Posterior cingulate gyrus (tissue), 11 donors: ENCODE data around the gene USP6NL.

Source experiments
- DNase-seq, 10 donors: peaks; one replicate each; pipeline versions ENCODE4 v3.0.0 to v3.0.0-alpha.2; 2020 to 2021; ENCODE audit warnings: mixed read lengths in 3 of 10
- intact Hi-C: fragments of 100-400 bp; cut with DNase I; formaldehyde crosslinking; loops from one replicate; pipeline ENCODE4 v1.15.1; 2023

The USP6NL gene

DNA sequence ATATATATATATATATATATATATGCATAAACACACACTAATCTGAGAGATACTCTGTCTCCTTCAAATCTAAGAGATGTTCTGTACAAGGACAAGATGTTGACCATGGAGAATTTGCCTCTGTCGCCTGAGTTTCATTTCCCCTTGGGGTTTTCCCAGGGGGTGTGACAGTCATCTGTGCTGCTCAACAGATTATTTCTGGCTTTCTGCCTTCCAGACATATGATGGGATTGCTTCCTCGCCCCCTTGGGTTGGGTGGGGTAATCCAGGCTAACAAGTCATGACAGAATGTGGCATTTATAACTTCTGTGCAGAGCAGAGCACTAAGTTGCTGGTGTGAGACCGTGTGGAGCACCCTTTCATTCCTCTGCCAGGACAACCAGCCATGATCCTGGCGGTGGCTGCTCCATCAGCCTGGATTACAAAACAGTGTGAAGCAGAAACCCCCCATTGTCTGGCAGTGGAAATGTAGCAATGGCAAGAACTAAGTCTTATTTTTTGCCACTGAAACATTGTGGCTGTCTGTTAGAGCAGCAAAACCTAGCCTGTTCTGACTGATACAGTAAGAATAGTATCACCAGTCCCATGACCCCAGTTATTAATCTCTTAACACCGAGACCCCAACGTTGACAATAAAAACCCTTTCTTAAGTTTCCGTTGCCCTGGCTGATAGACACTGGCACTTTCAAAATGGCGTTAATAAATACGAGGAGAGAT, 13.7 kb upstream of the USP6NL start:
- no peak for DNase-seq
- intact Hi-C loops = no loop called here

DNA sequence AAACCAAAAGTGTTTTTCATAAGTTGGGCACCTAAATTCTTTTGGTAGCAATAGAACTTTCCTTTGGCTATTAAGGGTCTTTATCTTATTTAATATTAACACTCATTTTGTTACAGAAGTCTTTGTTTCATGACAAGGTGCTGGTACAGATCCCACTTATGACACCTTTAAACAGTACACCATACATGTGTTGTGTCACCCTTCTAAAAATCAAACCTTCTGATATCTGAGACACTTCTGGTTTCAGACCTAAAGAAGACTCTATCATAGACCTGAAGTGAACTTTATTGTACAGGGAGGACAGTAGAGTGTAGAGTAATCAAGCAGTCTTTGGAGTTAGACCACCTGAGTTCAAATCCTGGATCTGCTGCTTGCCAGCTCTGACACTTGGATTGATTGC, 5.8 kb upstream of the USP6NL start:
- intact Hi-C loops = loop anchor here (10.0 kb wide), 2 partner anchors 68 to 102 kb away; no protein-coding TSS in a partner anchor
- DNase-seq = no peak

DNA sequence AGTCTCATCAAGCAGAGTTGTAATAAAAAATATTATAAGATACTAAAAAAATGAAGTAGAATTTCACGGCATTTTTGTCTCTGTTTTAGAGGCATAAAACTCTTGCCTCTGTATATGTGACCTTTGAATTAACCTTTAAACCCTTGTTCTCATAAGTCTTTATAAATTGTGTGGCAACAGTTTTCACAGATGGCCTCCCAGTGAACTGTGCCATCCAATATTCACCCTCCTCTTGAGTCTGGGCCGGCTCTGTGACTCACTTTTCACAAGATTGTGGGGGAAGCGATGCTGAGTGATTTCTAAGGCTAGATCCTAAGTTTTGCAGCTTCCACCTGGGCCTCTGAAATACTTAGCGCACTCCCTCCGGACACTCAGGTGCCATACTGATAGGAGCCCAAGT, 4.6 kb upstream of the USP6NL start:
- DNase-seq = no peak
- intact Hi-C loops = loop anchor here (10.0 kb wide), 2 partner anchors 69 to 101 kb away; no protein-coding TSS in a partner anchor

DNA sequence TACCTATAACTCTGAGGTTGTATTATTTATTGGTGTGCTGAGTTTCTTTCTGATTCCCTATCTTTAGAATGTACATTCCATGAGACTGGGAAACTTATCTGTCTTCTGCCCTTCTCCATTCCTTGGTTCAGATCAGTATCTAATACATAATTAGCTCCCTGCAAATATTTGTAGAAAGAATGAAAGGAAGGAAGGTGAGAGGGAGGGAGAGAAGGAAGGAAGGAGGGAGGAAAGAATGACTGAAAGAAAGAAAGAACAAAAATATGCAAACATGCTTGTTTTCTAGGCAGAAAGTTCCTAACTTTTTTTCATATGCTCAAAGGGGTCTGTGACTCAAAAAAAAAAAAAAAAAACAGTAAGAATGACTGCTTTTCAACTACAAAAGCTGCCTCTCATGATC, 3.9 kb upstream of the USP6NL start:
- no peak for DNase-seq
- intact Hi-C loops = loop anchor here (10.0 kb wide), 2 partner anchors 69 to 101 kb away; no protein-coding TSS in a partner anchor

DNA sequence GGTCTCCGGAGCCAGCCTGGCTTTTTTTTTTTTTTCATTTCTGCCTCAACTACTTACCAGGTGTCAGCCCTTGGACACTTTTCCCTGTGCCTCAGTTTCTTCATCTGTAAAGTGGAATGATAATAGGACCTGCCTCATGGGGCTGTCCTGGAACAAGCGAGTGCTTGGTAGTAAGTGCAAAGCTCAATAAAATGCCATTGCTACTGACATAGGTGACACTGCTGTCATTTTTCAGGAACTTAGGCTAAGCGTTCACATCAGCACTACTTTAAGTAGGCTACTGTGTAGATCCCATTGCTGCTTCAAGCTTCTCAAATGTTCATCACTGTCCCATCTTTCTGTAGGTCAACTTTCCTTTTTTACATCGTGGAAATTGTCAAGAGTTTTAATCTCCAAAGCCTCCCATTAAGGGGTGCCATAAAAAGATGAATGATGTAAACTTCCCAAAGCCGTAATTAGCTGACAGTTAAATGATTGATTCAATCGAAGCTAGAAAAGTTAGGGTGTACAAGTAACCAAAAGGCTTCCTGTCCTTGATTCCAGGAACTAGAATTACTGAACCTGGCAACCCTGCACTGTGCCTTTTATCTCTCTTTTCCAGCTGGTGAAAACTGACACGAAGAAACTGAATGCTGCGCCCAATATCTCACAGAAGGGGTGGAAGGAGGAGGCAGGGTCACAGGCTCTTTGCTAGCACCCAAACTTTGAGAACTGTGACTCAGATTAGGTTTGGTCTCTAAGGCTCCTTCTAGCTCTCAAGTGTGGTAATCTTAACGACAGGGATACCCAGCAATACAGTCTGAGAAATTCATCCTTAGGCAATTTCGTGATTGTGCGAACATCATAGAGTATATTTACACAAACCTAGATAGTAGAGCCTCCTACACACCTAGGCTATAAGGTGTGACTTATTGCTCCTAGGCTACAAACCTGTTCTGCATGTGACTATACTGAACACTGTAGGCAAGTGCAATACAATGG, 861 bp upstream of the USP6NL start:
- intact Hi-C loops = loop anchor here (10.0 kb wide), 2 partner anchors 72 to 98 kb away; no protein-coding TSS in a partner anchor
- DNase-seq = no peak

DNA sequence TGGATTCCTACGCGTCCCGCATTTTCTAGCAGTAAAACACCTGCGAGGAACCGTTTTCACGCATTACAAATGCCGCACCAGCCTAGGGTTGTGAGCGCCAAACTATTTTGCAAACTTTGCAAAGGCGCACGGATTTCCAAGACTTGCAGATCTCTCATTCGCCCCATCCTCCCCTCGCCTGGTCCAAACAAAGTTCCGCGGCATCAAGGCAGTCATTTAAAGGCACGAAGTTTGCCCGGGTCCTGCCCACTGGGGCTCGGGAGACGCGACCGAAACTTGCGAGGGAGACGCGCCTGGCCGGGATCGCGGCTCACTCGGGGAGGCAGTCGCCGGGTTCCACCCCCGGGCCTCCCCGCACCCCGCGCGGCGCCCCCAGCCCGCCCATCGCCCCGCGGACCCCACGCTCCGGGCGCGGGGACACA, 613 bp downstream of the USP6NL start:
- peak in 9 of 10 donors; percentile 11 to 86 (median 33) for DNase-seq
- intact Hi-C loops = loop anchor here (10.0 kb wide), 2 partner anchors 74 to 96 kb away; no protein-coding TSS in a partner anchor

DNA sequence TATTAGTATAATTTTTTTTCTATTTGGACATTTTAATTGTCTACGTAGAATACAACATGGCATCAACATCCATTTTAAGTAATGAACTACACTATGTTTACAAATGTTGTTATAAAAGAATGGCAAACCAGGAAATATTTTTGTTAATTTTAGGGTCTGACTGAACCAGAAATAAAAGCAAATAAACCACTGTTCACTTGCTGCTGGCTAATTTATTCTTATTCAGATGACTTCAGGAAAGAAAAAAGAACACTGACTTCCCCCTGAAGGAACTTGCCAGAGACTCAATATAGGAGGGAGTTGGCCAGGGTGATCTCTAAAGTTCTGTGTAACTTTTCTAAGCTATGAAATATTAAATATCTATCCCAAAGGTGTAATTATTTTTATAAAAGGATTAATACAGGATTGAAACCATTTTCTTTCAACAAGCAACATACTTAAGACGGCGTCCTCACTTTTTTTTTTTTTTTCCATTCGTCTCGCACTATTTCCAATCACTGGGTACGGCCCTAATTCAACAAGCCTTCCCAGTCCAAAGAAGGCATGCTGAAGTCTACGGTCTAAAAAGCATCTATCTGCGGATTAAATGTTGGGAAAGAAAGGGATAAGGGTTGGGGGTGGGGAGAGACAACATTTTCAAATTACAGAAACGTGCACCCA, 1.2 kb downstream of the USP6NL start:
- intact Hi-C loops = loop anchor here (10.0 kb wide), 2 partner anchors 75 to 95 kb away; no protein-coding TSS in a partner anchor
- DNase-seq = no peak

DNA sequence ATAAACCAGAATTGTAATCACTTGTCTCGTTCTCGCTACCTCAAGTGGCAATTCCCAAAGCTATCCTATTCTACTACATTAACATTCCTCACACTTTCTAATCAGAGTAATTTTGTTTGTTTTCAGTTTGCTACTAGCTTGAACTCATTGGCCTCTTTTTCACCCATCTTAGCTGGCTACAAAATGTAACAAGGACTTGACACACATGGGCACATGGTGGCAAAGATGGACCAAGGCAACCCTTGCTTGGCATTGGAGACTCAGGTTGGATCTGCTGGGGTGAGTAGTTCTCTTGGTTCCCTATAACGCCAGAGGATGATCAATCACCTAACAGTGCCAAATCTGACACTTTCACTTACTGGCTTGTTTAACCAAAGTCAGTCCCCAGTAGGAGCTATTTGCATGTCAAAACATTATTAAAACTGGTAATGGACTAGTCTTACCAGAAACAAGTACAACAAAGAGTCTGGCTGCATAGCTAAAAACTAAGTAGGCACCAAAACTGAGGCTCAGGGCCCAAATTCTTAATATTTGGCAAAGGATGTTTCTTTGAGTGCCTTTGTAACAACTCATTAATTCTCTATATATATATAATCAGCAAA, 1.9 kb downstream of the USP6NL start:
- DNase-seq = no peak
- intact Hi-C loops = loop anchor here (10.0 kb wide), 2 partner anchors 75 to 95 kb away; no protein-coding TSS in a partner anchor

DNA sequence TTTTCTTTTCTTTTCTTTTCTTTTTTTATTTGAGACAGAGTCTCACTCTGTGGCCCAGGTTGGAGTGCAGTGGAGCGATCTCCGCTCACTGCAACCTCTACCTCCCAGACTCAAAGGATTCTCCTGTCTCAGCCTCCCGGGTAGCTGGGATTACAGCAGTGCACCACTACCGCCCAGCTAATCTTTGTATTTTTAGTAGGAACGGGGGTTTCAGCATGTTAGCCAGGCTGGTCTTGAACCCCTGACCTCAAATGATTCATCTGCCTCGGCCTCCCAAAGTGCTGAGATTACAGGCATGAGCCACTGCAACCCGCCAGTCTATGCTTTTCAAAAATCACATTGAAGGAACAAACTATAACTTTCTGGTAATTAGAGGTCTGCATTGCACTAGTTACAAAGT, 2.4 kb downstream of the USP6NL start:
- intact Hi-C loops = no loop called here
- no peak for DNase-seq

DNA sequence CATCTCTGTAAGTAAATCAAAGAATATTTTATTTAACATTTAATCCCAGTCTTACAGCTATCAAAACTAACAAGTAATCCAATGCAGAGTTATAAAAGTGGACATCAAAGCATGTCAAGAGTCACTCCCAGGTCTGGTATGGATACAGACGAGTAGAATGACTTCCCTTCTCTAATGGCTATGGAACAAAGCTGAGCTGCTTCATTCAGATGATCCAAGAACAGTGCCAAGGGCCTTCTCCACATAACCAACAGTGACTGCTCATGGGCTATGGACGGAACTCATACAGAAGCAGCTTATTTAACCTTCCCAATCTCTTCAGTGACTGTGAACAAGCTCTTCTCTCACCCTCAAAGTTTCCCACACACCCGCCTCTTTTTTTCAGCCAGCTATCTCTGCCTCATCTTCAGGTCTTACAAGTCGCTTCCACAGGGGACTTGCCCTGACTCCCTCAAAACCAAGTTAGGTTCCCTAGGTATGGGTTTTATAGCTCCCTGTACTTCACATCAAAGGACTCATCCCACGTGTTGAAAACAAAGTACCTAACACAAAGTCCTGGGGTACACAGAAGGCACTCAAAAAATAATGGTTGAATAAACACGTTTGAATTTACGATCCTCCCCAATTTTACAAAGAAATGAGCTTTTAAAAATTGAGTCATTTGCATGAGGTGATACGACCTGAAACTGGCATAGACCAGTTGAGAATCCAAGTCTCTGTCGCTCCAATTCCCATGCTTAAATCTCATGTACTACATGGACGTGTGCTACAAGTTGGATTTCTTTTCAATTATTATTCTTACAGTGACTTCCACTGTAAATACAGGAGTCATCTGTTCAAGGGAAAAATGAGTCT, 3.1 kb downstream of the USP6NL start:
- intact Hi-C loops = no loop called here
- DNase-seq = no peak

DNA sequence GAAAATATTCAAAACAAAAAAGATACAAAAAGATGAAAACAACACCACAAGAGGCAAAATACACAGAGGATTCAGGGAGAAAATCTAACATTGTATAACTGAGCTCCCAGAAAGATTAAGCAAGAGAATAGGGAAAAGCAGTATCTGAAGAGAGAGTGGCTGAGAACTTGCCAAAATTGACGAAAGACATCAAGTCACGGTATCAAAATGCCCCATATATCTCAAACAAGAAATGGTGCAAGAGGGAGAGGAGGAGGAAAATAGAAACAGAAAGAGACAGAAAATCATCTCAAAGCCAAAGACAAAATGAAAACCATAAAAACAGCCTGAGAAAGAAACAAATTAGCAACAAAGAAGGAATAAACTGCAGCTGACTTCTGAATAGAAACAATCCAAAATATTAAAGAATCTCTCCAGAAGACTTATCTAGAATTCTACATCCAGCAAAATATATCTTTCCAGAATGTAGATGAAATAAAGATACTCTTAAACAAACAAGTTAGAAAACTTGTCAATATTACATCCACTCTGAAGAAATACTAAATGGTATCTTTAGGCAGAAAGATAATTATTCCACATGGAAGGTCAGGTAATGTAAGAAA, 5.5 kb downstream of the USP6NL start:
- no peak for DNase-seq
- intact Hi-C loops = no loop called here

DNA sequence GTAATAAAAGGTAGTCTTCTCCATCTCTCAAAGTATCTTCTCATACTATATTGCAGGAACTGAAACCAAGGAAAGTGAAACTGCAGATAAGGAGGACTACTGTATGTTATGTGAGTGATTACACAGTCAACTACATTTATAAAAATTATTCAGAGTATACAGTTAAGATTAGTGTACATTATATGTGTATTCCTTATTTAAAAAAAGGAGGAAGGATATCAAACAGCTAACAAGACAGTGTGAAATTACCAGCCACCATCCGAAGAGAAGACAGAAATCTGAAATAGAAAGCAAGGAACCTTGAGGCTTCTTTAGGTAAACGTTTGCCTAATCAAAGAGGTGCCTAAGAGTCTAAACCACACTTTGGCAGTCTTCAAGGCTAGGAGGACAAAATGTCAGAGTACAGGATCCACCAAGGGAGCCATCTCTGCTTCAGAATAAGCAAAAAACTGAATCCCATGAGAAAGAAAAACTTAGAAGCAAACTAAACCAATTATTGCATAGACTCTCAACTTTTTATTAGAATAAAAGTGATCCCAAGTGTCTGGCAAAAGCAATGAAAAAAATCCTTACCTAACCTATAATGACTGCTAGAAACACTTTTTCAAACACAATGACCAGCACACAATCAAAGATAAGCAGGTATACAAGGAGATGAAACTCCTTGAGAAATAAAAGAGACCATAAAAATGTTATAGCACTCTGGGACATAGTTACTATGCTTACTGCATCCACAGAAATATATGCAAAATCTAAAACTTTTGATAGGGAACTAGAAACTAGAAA, 6.4 kb downstream of the USP6NL start:
- no peak for DNase-seq

DNA sequence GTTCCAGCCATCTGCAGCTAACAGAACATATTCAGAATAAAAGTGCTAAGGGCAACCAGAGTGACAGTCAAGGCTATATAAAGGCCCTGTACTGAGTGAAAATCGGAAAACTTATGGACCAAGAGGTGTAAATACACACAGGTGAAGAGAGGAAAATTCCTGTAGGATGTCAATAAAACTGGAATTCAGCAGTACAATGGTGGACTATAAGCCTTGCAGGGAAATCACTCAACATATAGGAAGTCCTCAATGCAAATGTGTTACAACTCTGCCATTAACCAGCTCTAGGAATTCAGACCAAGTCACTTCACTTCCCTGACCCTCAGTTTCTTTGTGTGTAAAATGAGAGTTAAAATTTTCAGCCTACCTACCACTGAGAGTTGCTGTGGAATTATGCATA, 7.7 kb downstream of the USP6NL start:
- no peak for DNase-seq
- intact Hi-C loops = no loop called here

More for the DNA sequence above, 6.4 kb downstream of the USP6NL start:
- intact Hi-C loops = no loop called here

DNA sequence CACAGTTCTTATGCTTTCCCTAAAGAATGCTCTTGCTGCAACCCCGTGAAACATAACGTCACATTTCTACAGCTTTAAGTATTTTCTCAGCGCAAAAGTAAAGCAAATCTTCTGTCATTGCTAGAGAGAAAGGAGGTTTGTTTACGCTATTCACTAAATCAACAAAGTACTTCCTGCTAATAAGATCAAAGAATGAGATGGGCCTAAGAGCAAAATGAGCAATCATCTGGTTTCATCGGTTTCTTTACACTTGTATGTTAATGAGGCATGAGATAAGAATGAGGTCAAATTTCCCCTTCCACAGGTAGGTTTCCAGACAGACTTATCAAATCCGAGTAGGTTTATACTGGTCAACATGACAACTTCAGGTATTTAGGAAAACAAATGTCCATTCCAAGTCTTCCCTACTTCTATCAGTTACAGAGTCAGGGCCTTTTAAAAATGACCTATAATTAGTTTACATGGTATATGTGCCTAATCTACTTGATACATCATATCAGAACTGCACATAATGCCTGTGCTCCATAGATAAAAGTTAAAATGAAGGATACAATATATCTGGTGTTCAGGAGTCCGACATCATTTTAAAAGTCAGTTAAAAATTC, 8.4 kb downstream of the USP6NL start:
- intact Hi-C loops = no loop called here
- DNase-seq = no peak

DNA sequence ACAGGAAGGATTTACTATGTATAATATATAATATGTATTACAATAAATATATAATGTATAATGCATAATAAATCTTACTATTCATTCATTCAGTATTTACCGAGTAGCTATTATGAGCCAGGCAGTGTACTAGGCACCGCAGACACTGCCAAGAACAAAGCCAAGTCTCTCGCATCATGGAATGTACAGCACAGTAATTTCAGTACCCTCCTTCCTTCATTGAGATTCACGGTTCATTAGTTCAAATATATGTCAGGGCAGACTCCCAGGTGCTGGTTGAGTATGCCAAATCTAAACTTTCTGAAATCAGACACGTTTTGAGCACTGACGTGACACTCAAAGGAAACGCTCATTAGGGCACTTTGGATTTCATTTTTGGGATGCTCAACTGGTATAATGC, 9.1 kb downstream of the USP6NL start:
- intact Hi-C loops = no loop called here
- no peak for DNase-seq

DNA sequence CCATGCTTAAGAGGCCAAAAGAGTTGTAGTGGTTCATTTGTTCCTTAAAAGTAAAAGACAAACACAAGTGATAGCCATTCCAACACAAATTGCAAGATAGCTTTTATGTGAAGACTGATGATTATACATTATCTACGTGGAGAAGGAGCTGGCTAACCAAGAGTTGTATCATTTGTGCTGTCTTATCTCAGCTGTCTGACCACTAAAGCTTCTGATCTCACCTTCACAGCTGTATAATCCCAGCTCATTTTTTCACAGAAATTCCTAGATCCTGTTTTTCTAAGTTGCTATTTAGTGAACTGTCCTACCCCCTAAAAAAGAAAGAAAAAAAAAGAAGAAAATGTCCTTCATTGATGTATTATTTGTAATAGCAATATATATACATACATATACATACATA, 9.8 kb downstream of the USP6NL start:
- no peak for DNase-seq
- intact Hi-C loops = no loop called here

DNA sequence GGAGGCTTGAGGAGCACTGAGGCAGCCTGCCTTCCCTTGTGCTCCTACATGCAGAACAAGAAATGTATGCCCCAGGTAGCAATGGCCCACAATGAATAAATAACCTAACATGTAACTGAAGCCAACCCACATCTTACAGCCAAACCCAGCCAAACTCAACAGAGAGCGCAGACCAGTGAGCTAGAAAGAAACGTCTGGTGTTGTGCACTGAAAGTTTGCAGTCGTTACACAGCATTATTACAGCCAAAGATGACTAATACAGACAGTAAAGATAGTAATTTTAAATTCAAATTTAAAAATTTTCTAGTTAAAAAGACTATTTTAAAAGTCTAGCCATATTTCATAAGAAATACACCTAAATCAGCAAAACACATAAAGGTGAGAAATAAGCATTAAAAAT, 11.2 kb downstream of the USP6NL start:
- DNase-seq = no peak
- intact Hi-C loops = no loop called here
